ENCODE measurements around the gene PRPF38A. TPM values are rescaled to one million over a fixed set of nuclear protein-coding genes. Genes with fewer than 3 reads are reported as not detected.

Gene PRPF38A
- total RNA-seq, 1 donor from 2014 or later: 16.3 TPM

DNA sequence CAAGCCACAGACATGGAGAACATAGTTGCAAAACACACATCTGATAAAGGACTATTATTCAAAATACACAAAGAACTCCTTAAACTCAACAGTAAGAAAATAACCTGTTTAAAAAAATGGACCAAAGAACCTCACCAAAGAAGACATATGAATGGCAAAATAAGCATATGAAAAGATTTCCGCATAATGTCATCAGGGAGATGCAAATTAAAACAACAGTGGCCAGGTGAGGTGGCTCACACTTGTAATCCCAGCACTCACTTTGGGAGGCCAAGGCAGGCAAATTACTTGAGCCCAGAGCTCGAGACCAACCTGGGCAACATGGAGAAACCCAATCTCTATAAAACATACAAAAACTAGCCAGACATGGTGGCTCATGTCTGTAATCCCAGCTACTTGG, 50.4 kb downstream of the PRPF38A start:
- no peak overlapping the region for H3K4me3 ChIP-seq (ENCODE audit: low read depth, low read length)
- no peak for DNase-seq (ENCODE audit: low read depth)
- TF ChIP-seq, protein P1, sequence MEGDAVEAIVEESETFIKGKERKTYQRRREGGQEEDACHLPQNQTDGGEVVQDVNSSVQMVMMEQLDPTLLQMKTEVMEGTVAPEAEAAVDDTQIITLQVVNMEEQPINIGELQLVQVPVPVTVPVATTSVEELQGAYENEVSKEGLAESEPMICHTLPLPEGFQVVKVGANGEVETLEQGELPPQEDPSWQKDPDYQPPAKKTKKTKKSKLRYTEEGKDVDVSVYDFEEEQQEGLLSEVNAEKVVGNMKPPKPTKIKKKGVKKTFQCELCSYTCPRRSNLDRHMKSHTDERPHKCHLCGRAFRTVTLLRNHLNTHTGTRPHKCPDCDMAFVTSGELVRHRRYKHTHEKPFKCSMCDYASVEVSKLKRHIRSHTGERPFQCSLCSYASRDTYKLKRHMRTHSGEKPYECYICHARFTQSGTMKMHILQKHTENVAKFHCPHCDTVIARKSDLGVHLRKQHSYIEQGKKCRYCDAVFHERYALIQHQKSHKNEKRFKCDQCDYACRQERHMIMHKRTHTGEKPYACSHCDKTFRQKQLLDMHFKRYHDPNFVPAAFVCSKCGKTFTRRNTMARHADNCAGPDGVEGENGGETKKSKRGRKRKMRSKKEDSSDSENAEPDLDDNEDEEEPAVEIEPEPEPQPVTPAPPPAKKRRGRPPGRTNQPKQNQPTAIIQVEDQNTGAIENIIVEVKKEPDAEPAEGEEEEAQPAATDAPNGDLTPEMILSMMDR (conservative IDR thresholded peaks at IDR 0.05; ENCODE audit: low read depth, low read length): no peak

DNA sequence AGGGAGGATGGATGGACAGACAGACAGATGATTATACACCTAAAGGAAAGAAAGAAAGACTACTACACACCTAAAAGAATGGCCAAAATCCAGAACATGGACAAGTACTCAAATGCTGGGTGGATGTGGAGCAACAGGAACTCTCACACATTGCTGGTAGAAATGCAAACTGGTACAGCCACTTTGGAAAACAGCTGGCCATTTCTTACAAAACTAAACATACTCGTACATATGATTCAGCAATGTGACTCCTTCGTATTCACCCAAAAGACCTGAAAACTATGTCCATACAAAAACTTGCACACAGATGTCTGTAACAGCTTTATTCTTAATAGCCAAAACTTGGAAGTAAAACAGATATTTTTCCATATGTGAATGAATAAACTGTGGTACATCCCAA, 51.3 kb downstream of the PRPF38A start:
- no peak overlapping the region for H3K4me3 ChIP-seq (ENCODE audit: low read depth, low read length)
- TF ChIP-seq, protein P1 (conservative IDR thresholded peaks at IDR 0.05; ENCODE audit: low read depth, low read length): no peak
- no peak for DNase-seq (ENCODE audit: low read depth)

DNA sequence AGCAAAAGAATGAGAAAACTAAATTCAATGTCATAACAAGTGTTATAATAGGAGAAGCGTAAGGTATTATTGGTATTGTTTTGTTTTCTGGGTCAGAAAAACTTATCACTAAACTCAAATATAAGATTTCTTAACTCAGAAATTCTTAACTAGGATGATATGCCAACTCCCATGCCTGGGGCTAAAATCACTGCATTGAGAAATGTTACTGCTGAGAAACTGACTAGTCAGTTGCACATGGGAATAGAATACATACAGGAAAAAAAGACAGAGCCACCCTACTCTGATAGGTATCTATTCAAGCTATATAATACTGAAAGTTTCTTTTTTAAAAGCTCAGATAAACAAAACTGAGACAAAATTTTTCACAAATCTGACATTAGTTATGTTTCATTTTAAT, 56.3 kb downstream of the PRPF38A start:
- TF ChIP-seq, protein P1 (conservative IDR thresholded peaks at IDR 0.05; ENCODE audit: low read depth, low read length): no peak
- DNase-seq (ENCODE audit: low read depth): no peak
- no peak overlapping the region for H3K4me3 ChIP-seq (ENCODE audit: low read depth, low read length)

DNA sequence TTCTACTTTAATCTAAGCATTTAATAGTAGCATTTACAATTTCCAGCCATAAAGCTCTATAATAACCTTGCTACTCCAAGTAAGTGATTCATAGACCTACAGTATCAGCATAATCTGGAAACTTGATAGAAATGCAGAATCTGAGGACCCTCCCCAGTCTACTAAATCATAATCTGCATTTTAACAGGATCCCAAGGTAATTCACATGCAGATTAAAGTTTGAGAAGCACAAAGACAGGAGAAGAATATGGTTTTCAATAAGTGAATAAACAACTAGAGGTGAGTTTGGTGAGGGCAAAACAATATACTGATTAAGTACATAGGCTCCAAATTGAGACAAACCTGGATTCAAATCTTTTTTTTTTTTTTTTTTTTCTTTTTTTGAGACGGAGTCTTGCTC, 57.4 kb downstream of the PRPF38A start:
- no peak overlapping the region for H3K4me3 ChIP-seq (ENCODE audit: low read depth, low read length)
- TF ChIP-seq, protein P1 (conservative IDR thresholded peaks at IDR 0.05; ENCODE audit: low read depth, low read length): no peak
- DNase-seq (ENCODE audit: low read depth): no peak

DNA sequence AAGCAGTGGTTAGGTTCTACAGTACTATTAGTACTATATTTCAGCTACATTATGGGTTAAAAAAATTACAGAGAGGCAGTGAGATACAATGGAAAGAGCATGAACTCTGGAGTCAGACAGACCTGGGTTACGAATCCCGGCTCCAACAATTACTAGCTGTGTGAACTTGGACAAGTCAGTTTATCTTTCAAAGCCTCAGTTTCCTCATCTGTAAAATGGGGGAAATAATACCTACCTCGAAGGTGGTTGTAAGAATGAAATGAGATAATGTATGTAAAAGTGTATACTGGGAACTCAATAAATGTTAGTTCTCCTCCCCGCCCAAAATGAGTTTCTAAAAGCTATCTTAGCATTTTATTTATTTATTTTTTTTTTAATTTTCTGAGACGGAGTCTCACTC, 59.5 kb downstream of the PRPF38A start:
- H3K4me3 ChIP-seq (ENCODE audit: low read depth, low read length): no peak overlapping the region
- TF ChIP-seq, protein P1 (conservative IDR thresholded peaks at IDR 0.05; ENCODE audit: low read depth, low read length): no peak
- no peak for DNase-seq (ENCODE audit: low read depth)

DNA sequence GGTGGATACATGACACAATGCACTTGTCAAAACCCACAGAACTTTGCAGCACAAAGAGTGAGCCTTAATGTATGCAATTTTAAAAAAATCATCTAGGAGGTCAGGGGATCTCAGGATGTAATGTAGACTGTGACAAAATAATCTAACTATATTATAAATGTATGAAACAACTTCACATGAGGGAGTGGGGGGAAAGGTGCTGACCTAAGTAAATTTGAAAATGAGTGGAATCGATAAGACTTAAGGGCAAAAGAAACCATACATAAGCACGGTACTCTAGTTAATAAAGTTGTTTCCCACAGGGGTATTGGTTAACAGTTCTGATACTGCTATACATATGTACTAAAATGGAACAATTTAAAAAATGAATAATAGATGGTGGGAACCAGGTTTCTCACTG, 64.7 kb downstream of the PRPF38A start:
- no peak overlapping the region for H3K4me3 ChIP-seq (ENCODE audit: low read depth, low read length)

More for the DNA sequence above, 64.7 kb downstream of the PRPF38A start:
- TF ChIP-seq, protein P1 (conservative IDR thresholded peaks at IDR 0.05; ENCODE audit: low read depth, low read length): no peak
- no peak for DNase-seq (ENCODE audit: low read depth)

Other genes with a start within 250 kb of the PRPF38A start
- gene CC2D1B, start 38.4 kb upstream of the PRPF38A start, total RNA-seq: 32.5 and 33.9 TPM in 2 replicates
- 13.0 and 30.1 TPM in 2 replicates for gene ORC1, start 179 bp upstream of the PRPF38A start, total RNA-seq
- gene TUT4, start 148.5 kb downstream of the PRPF38A start, total RNA-seq: 17.5 and 18.7 TPM in 2 replicates
- 35.1 and 39.8 TPM in 2 replicates for gene GPX7, start 197.8 kb downstream of the PRPF38A start, total RNA-seq
- 0.17 TPM in 1 of 2 replicates, not detected in the other for gene SHISAL2A, start 228.6 kb downstream of the PRPF38A start, total RNA-seq

Measured in epithelial cell of proximal tubule (primary cell).